ENCODE data around the gene UBE2J2. TPM values are rescaled to one million over a fixed set of nuclear protein-coding genes. Genes with fewer than 3 reads are reported as not detected.
A peak's percentile ranks its signal among the peaks of the same experiment; 100 is the strongest.

The UBE2J2 gene
- polyA plus RNA-seq, 4 donors: 47.7 to 57.5 (median 52.6) TPM

GRCh38 chr1:1296070-1297061 lies 22.7 kb upstream of the UBE2J2 start:
- no peak for DNase-seq (ENCODE audit: low read depth in 4 of 4, low spot score in 3 of 4)

DNA sequence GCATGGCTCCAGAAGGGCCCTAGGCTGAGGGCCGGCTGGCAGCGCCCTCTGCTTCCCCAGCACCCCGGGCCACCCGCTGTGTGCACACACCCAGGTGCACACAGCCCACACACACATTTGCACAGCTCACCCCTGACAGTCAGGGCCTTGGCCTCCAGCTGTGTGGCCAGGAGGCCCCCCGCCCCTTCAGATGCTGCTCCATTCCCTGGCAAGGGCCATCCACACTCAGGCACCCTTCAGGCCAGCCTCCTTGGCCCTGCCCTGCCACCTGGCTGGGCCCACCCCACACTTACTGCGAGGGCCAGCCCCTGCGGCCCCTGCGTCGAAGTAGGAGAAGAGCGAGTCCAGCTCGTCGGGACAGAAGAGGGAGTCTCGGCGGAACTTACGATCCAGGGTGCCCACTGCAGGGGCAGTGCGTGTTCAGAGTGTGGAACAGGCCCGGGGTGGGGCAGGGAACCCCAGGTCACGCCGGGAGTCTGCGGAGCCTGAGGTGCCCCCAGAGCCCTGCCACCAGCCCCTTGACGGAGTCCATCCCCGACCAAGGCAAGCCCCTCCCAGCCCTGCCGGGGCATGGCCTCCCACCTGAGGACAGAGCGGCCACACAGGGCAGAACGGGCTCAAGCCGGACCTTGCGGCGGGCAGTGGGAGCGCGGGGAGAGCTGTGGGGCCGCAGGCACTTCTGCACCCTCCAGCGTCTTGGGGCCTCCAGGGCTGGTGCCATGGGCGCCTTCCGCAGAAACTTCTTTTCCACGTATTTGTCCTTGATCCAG lies 21.7 kb upstream of the UBE2J2 start:
- no peak for DNase-seq (ENCODE audit: low read depth in 4 of 4, low spot score in 3 of 4)

- no peak for DNase-seq (ENCODE audit: low read depth in 4 of 4, low spot score in 3 of 4)
Measured at GRCh38 chr1:1294250-1294890, 20.7 kb upstream of the UBE2J2 start.

- DNase-seq (ENCODE audit: low read depth in 4 of 4, low spot score in 3 of 4): no peak
Measured at GRCh38 chr1:1293263-1294249, 19.9 kb upstream of the UBE2J2 start.

DNA sequence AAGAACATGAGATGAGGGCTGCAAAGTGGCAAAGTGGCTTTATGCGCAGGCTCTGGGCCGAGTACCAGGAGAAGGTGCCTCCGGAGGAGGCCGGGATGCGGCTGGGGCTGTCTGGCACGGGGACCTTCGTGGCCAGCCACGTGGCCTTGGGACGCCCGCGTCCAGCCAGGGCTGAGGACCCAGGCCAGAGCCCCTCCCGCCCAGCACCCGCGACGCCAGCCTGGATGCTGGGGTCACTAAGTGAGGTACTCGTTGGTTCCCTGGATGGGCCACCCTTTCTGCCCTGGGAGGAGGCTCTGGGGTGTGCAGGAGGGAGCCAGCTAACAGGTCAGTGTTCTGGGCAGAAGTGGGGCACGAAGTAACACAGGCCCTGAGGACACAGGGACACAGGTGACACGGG lies 19.2 kb upstream of the UBE2J2 start:
- no peak for DNase-seq (ENCODE audit: low read depth in 4 of 4, low spot score in 3 of 4)

- DNase-seq (ENCODE audit: low read depth in 4 of 4, low spot score in 3 of 4): no peak
Measured at GRCh38 chr1:1292442-1292779, 18.8 kb upstream of the UBE2J2 start.

- peak in 3 of 4 donors; percentile 47 to 62 (median 57) for DNase-seq (ENCODE audit: low read depth in 4 of 4, low spot score in 3 of 4)
Measured at GRCh38 chr1:1291548-1292441, 18.1 kb upstream of the UBE2J2 start.

DNA sequence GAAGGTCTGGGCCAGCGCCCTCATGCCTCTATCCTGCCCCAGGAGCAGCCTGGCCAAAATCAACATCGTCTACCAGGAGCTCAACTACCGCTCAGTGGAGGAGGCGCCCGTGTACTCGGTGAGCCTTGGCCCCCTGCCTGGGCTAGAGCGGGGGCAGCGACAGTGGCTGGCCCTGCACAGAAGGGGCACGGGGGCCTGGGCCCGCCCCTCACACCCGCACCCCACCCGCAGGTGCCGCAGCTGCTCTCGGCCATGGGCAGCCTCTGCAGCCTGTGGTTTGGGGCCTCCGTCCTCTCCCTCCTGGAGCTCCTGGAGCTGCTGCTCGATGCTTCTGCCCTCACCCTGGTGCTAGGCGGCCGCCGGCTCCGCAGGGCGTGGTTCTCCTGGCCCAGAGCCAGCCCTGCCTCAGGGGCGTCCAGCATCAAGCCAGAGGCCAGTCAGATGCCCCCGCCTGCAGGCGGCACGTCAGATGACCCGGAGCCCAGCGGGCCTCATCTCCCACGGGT lies 17.4 kb upstream of the UBE2J2 start:
- DNase-seq (ENCODE audit: low read depth in 4 of 4, low spot score in 3 of 4): no peak

DNA sequence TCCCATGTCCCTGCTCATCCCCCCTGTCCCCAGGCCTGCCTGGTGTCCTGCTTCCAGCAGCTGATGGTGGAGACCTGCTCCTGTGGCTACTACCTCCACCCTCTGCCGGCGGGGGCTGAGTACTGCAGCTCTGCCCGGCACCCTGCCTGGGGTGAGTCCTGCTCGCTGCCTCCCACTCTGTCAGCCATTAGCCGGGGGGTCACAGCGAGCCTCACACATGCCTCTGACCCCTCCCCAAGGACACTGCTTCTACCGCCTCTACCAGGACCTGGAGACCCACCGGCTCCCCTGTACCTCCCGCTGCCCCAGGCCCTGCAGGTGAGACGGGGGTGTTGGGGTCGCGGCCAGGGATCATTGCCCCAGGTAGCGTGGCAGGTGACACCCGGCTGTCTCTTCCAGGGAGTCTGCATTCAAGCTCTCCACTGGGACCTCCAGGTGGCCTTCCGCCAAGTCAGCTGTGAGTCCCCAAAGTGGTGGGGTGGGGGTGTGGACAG lies 16.6 kb upstream of the UBE2J2 start:
- DNase-seq (ENCODE audit: low read depth in 4 of 4, low spot score in 3 of 4): no peak

DNA sequence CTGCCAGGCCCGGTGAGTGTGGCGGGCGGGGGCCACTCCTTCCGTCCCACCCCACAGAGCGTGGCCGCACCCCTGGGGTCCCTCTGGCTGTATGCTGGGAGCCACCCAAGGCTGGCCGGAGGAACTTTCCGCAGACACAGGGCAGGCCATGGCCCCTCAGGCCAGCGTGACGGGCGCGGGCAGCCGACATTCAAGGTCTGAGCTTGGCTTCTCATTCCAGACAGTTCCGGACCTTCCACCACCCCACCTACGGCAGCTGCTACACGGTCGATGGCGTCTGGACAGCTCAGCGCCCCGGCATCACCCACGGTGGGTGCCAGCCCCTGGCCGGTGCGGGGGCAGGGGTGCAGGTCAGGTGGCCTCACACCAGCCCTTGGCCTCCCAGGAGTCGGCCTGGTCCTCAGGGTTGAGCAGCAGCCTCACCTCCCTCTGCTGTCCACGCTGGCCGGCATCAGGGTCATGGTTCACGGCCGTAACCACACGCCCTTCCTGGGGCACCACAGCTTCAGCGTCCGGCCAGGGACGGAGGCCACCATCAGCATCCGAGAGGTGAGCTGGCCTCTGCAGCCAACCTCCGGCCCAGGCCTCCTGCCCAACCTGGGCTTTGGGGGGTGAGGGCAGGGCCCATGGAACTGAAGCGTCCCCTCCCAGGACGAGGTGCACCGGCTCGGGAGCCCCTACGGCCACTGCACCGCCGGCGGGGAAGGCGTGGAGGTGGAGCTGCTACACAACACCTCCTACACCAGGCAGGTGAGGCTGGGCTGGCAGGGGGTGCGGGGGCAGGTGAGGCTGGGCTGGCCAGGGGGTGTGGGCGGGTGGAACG lies 13.8 kb upstream of the UBE2J2 start:
- no peak for DNase-seq (ENCODE audit: low read depth in 4 of 4, low spot score in 3 of 4)

DNA sequence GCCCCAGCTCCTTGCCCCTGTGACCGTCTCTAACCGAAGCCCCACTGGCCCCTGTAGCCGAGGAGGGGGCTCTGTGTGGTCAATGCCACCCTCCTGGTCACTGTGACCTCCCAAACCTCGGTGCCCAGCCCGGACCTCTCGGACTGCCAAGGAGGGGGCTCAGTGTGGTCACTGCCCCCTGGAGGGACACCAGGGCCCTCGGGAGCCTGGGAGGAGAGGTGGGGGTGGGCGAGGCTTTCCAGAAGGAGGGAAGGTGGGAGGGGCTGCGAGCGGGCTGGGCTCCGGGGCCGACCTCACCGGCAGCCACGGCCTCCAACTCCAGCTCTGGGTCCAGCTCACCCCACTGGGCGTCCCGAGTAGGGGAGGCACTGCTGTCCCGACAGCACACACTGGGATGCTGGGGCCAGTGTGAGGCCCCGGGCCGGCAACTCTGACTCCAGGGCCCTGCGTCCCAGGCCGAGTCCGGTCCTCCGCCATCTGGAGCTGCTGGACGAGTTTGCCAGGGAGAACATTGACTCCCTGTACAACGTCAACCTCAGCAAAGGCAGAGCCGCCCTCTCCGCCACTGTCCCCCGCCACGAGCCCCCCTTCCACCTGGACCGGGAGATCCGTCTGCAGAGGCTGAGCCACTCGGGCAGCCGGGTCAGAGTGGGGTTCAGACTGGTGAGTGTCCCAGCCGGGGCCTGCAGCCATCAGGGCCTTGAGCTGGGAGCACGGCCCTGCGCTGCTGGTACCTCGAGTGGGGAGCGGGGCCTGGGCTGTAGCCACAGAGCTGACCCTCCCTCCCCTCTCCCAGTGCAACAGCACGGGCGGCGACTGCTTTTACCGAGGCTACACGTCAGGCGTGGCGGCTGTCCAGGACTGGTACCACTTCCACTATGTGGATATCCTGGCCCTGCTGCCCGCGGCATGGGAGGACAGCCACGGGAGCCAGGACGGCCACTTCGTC lies 12.9 kb upstream of the UBE2J2 start:
- no peak for DNase-seq (ENCODE audit: low read depth in 4 of 4, low spot score in 3 of 4)

- DNase-seq (ENCODE audit: low read depth in 4 of 4, low spot score in 3 of 4): no peak
Measured at GRCh38 chr1:1285611-1286311, 12.1 kb upstream of the UBE2J2 start.

DNA sequence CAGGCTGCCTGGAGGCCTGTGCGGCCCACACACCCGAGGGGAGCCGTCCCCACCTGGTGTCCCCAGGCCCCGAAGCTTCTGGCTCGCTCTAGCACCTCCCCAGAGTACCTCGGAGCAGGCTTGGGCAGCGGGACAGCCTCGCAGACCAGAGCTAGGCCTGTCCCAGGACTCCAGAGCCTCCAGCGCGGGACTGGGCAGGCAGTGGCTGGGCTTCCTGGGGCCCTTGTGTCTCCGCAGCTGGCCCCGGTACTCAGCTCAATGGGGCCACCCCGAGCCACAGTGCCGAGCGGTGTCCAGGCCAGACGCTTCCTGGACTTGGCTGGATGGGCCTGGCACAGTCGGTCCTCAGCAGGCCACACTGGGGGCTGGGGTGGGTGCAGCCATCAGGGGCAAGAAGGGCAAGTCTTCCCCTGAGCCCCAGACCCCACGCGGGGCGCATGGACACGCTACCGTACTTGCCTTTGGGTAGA lies 11.5 kb upstream of the UBE2J2 start:
- DNase-seq (ENCODE audit: low read depth in 4 of 4, low spot score in 3 of 4): no peak

- DNase-seq (ENCODE audit: low read depth in 4 of 4, low spot score in 3 of 4): no peak
Measured at GRCh38 chr1:1284221-1285101, 10.8 kb upstream of the UBE2J2 start.

DNA sequence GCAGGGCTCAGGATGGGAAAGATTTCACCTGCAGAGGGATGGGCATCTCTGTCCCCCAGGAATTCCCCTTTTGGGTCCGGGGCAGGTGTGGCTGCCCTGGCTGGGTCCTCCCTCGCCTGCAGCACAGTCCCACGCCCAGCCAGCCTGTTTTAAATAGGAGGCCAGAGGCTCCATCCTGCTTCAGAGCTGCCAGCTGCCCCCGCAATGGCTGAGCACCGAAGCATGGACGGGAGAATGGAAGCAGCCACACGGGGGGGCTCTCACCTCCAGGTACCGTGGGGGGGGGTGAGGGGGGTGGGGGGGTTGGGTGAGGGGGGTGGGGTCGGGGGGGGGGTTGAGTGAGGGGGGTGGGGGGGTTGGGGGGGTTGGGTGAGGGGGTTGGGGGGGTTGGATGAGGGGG lies 10.2 kb upstream of the UBE2J2 start:
- DNase-seq (ENCODE audit: low read depth in 4 of 4, low spot score in 3 of 4): no peak

Measured in right renal pelvis (tissue), 4 donors.